NK-92 treated with Interleukin-12 subunit alpha and Interleukin-12 subunit beta, amount 100 ng/mL, for 24 hours (cell line): ENCODE data around the gene CLDN15.
A peak's percentile ranks its signal among the peaks of the same experiment; 100 is the strongest.
"Not testable (repeated sequence)": the region's sequence is repeated elsewhere in the genome, so short reads cannot be mapped to it uniquely, and the experiment has no call there.

Experiments
- DNase-seq: peaks from one replicate; lab custom pipeline; 2025; lab: John Stamatoyannopoulos, UW

CLDN15 gene

DNA sequence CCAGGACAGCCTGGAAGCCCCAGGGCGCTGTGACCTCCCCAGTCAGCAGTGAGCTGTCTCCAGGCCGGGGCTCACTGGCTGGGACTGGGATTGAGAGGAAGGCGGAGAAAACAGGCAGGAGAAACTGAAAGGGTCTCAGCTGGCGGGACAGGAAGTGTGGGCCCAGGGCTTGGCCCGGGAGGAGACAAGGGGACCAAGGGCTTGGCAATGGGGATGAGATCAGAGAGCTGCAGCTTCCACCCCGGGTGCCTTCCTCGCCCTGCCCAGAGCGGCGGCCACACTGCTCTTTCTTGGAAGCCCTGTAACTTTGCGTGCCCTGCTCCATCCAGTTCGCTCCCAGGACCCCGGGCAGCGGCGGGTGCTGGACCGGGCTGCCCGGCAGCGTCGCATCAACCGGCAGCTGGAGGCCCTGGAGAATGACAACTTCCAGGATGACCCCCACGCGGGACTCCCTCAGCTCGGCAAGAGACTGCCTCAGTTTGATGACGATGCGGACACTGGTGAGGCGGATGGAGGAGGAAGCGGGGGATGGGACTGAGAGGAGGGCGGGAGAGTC, 15.2 kb downstream of the CLDN15 start:
- DNase-seq: no peak

DNA sequence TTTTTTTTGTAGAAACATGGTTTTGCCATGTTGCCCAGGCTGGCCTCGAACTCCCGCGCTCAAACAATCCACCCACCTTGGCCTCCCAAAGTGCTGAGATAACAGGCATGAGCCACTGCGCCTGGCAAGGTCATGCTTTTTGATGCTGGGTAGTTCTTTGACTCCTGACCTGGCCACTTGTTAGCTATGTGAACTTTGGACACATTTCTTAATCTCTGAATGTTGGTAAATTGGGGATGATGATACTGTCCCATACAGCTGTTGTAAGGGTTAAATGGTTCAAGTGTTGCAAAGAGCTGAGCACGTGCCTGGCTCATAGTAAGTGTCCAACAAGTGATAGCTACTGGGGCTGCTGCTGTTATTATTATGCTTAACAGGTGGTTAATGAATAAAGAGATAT, 17.3 kb downstream of the CLDN15 start:
- no peak for DNase-seq

DNA sequence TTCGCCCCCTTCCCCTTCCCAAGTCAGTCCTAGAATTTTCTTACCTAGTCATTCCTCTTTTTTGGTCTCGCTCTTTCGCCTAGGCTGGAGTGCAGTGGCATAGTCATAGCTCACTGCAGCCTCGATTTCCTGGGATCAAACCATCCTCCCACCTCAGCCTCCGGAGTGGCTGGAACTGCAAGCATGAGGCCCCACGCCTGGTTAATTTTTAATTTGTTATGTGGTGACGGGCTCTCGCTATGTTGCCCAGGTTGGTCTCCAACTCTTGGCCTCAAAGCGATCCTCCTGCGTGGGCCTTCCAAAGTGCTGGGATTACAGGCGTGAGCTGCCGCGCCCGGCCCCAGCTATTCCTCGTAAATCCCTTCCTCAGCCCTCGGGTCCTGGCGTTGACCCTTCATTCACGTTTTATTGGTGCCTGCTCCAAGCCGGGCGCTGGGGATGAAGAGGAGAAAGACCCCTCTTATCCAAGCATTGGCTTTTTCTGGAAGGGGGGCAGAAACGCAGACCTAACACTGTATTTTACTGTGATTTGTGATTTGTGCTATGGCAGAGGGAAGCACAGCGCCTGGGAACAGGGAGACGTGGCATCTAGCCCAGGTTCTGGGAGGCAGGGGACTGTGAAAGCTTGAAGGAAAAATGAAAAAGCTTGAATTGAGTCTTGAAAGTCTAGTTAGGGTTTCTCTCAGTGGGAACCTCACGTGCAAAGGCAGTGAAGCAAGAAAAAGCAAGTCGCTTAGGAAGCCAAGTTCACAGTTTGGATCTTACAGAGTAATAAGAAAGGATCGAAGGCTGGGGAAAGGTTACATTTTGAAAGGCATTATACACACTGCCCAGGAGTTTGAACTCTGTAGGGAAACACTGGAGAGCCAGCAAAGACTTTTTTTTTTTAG, 19.1 kb downstream of the CLDN15 start:
- no peak for DNase-seq

DNA sequence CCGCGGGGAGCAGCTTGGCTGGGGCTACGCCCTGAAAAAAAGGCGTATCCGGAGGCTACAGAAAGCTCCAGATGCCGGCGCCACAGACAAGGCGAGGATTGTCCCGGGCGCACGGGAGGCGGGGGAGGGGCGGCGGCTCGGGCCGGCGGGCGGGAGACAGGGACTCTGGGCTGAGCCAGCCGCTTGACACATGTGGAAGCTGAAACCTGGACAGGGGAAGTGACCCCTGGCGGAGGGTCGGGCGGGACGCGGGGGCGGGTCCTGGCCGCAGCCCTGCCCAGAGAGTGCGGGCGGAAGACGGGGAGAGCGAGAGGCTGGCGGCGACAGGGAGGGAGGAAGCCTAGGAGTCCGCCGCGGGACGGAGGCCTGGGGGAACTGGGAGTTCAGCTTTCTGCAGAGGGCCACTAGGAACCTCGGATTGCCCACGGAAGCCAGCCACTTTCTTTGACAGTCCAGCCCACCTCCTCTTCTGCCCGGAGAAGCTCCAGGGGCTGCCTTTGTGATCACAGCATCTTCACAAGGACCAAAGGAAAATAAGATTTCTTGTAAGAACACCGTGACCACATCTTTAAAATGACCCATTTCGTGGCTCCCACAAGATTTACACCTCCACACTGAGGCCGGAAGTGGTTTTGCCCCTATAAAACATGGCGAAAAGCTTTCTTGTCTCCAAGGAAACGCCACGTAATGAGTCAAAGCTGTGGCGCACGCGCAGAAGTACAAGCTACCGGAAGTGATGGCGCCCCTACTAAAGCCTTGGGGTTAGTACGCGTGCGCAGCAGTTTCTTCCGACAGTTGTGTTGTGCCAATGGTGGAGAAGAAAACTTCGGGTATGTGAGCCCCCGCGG, 20.0 kb downstream of the CLDN15 start, which contains the start of the genes PLOD3 and ZNHIT1:
TSS of gene PLOD3 (minus strand) at position 194 of the 848 bp plus-strand sequence. CDS start 307 bp downstream, outside the sequence.
TSS of gene ZNHIT1 (plus strand) at position 778 of the 848 bp plus-strand sequence. CDS start at position 809, 31 bp downstream.
- DNase-seq: peak; percentile 96

DNA sequence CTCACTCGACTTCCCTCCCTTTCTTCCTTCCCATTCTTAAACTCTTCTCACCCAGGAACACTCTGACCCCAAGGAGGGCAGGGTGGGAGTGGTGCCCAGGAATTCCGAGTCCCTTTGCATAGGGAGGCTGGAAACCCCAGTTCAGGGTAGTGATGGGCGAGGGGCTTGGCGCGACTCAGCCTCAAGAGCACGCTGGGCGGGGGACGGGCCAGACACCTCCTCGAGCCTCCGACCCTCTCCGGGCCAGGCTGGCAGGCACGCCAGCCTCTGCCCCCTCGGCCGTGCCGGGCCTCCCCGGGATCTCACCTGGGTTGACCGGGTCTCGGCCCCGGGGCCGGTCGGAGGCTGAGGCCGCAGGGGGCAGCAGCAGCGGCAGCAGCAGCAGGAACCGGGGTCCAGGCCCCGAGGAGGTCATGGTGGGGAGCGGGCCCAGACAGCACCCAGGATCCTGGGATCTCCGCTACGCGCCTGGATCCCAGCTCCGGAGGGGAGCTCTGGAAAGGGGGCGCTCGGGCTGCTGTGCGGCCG, 20.7 kb downstream of the CLDN15 start:
- DNase-seq: no peak

DNA sequence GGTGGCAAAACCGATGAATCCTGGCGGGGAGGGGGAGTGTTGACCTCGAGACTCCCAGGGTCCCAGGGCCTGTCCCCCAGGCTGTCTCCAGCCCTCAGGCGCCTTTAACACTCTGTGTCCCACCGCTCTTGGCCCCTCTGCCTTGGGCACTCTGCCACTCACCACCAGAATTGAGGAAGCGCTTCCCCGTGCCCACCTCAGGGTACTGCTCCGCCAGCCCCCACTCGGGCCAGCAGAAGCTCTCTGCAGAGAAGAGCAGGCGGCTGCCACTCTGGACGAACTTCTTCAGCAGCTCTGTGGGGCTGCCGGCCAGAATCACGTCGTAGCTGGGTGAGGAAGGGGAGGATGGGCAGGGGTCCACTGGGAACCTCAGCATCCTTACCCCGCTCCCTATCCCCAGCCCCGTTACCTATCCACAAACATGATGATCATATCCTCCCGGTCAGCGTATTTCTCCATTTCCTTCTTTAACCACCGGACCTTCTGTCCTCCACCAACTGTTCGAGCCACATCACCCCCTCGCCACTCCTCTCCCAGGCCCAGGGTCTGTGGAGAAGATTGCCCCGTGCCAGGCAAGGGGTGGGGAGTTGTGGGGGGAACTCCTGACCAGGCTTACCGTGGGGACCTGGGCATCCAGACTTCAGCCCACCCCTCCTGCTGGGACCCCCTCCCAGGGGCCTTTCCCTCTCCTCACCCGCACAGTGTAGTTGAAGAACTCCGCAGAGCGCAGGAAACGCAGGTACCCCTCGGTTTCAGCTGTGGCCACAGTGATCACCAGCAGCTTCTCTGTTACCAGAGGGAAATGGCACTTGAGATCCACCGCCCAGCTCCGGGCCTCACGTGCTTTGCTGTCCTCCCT, 21.4 kb downstream of the CLDN15 start:
- DNase-seq: no peak

DNA sequence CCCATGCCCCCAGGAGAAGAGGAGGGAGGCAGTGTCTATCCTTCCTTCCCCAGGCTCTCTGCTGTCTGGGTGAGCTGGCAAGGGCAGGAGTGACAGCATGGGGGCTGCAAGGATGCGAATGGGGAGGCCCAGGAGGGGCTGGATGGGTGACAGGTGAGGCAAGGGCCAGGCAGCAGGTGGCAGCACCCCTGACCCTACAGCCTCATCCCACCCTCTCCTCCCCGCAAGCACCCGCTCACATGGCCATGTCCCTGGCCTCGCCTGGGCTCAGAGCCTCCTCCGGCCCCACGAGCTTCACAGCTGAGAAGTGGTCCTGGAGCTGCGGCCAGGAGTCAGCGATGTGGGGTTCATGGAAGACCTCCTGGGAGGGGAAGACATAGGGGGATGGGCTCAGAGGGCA, 25.6 kb downstream of the CLDN15 start:
- no peak for DNase-seq

DNA sequence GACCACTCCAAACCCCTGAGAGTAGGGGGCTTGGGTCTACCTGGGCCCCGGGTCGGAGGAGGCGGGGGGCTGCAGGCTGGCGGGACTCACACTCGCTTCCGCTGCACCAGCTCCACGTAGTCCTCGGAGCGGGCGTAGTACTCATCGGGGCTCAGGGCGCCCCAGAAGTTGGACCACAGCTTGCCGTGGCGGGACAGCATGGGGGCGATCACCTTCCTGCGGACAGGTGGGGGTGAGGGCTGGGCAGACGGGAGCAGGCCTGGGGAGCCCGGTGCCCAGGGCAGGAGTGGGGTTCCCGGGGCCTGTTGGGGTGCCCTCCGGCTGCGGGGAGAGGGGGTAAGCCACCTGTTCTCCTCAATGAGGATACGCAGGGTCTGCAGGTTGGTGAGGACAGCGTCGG, 26.1 kb downstream of the CLDN15 start:
- no peak for DNase-seq

DNA sequence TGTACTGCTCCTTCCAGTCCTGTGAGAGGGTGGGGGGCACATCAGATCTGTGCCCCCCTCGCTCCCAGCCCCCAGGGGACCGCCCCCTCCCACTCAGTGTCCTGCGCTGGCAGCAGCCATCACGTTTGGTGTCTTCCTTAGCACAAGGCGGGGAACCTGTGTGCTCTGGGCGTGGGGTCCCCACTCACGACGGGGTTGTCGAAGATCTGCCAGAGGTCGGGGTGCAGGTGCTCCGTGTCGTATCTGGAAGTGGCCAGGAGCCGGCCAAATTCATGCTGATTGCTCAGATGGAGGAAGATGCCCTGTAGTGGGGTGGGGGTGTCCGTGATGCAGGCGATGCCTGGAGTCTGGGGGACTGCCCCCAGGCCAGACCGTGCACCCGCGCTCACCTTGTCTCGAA, 27.5 kb downstream of the CLDN15 start:
- no peak for DNase-seq

DNA sequence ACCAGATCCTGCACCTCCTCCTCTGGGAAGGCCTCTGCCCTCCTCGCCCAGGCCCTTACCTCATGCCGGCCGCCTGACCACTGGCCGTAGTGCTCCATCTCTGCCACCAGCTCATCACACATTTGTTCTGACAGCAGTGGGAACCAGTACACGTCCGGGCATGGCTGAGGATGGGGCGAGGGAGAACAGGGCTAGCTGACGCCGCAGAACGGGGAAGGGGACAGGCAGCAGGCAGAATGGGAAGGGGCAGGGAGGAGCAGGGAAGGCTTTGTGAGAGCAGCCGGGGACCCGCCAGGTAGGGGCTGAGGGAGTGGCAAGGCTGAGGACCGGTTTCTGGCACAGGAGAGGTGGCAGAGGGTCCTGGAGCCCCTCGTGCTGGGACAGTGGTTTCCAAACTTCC, 28.8 kb downstream of the CLDN15 start:
- DNase-seq: no peak

DNA sequence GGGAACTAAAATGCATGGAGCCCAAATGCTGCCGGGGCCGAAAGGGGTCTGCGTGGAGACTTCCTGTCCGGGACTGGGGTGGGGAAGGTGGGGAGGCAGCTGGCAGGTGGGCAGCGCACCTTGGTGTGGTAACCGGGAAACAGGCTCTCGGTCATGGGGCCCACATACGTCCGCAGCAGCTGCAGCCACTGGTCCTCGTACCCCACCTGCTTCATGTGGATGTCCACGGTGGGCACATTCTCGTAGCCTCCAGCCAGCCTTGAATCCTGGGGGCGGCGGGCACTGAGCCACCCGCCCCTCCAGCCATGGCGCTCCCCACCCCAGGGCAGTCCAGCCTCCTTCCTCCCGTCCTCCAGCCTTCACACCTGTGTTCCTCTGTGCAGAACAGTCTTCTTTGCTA, 30.1 kb downstream of the CLDN15 start:
- no peak for DNase-seq

DNA sequence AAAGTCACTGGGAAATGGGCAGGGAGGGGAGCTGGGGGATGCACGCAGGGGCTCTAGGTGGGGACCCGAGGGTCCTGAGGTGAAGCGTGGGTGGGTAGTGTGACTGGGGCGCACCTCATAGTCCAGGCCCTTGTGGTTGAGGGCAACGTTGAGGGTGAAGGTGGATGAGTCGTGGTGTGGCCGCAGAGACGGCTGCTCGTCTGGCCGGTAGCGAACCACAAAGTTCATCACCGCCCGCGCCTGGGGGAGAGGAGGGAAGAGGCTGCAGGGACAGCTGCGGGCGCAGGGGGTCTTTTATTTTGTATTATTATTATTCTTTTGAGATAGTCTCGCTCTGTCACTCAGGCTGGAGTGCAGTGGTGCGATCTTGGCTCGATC, 30.9 kb downstream of the CLDN15 start:
- DNase-seq: no peak

DNA sequence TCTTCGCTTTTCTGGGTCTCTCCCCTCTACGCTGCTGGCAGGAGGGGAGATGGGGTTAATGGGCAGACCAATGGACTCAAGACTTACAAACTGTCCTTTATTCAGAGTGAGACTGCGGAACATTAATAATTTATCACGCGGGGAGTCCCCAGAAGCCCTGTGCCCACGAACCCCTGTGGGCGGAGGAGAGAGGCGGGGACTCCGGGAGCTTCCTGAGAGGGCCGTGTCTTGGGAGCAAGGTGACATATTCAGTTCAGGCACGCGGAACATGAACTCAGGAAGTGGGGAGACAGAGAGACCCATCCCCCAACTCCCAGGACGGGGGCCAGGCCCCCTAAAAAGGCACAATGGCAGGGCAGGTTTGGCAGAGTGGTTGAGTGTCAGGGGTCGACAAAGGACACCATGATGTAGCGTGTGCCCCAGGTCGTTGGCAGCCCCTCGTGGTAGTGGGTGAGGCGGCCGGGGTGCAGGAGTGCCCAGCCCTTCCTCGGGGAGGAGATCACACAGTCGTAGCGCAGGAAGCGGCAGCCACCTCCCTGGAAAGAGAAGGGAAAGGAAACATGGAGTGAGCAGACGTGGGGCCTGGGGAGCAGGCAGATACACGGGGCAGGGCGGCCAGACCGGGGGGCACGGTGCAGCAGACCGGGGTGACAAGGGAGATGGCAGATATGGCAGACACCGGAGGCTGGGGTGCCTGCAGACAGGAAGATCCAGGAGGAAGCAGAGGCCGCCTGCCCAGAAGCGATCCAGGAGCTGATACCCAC, 31.5 kb downstream of the CLDN15 start:
- no peak for DNase-seq

DNA sequence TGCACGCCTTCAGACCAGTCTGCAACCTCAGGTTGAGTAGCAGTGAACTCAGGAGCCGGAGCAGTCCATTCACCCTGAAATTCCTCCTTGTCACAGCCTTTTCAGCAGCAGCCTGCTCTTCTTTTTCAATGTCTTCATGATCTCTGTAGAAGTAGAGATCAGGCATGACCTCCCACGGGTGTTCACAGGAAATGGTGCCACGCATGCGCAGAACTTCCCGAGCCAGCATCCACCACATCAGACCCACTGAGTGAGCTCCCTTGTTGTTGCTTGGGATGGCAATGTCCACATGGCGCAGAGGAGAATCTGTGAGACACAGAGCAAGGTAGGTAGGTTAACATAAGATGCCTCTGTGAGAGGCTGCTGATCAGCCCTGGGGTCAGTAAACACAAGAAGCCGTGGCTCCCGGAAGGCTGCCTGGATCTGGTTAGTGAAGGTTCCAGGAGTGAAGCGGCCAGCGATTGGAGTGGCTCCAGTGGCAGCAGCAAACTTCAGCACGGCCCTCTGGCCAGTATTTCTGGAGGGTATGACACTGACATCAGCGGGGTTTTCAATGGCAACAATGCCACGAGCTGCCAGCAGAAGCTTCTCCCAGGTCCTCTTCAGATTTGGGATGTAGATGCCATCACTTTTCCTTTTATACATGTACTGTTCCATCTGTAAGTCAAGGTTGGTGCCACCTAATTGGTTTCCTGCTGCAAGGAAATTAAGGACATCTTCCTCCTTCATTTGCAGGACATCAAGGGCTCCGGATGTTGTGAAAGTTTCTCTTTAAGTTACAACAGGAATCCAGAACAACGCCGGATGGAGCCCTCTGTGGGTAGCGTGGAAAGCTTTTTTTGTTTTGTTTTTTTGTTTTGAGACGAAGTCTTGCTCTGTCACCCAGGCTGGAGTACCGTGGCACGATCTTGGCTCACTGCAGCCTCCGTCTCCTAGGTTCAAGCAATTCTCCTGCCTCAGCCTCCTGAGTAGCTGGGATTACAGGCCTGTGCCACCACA, 33.6 kb downstream of the CLDN15 start:
- not testable (repeated sequence) for DNase-seq

DNA sequence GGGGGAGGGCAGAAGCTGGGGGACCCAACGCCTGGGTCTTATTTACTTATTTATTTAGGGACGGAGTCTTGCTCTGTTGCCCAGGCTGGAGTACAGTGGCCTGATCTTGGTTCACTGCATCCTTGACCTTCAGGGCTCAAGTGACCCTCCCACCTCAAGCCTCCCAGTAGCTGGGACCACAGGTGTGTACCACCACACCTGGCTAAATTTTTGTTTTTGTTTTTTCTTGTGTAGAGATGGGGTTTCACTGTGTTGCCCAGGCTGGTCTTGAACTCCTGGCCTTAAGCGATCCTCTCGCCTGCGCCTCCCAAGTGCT, 35.0 kb downstream of the CLDN15 start:
- no peak for DNase-seq

DNA sequence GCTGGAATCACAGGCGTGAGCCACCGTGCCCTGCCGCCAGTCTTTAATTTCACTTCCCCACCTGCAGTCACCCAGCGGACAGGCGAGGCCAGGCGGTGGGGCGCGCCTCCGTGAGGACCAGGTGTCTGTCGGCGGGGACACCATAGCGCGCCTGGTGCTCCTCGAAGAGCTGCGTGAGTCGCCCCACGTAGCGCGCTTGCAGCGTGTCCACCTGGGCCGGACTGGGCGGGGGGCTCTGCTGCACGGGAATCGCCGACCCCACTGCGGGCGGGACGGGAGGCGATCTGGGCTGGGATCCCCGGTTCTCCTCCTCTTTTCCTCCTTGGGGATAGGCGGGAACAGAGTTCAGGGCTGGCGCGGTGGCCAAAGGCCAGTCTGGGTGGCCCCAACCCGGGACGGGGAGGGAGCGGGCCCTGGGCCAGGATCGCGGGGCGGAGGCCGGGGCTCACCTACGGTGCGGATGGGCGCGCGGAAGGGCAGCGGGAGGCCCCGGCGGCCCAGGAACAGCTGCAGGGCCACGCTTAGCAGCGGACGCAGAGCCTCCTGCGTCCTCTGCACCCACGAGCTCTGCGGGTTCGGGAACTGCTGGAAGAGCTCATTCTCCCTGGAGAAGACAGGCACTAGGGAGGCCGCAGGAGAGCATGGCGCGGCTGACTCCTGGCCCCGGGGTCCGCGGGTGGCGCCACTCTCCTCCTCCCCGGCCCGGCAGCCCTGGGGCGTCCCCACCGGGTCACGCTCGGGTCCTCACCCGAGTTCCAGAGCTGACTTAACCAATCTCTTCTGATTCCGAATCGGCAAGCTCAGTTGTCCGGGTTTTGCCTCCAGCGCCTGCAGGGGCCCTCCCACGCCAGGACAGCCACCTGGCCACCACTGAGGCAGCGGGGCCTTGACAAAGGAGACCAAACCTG, 35.7 kb downstream of the CLDN15 start:
- DNase-seq: no peak

DNA sequence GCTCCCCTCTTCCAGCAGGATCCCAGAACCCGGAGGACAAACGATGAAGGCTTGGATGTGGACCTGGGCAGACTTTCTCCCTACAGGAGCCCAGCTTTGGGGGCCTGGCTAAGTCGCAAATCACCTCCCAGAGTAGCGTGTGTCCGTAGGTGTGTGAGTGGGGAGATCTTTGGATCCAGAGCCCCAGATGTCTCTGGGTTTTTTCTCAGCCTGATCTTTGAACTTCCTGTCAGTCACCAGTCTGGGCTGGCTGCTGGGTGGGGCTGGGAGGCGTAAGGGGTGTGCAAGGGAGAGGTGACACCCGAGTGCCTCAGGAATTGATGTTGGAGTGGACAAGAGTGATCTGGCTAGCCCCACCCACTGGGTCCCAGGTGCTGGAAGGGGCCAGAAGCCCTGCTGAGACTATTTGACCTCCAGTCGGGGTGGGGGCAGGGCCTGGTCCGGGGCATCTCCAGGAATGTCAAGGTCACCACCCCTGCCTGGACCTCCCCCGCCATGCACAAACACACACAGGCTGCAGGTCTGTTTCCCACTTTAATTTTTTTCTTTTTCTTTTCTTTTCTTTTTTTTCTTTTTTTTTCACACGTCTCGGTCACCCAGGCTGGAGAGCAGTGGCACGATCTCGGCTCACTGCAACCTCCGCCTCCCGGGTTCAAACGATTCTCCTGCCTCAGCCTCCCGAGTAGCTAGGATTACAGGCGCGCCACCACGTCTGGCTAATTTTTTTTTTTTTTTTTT, 36.6 kb downstream of the CLDN15 start, which contains the start of gene MOGAT3:
TSS of gene MOGAT3 (minus strand) at position 175 of the 738 bp plus-strand sequence. CDS start 182 bp downstream, outside the sequence.
- DNase-seq: no peak

DNA sequence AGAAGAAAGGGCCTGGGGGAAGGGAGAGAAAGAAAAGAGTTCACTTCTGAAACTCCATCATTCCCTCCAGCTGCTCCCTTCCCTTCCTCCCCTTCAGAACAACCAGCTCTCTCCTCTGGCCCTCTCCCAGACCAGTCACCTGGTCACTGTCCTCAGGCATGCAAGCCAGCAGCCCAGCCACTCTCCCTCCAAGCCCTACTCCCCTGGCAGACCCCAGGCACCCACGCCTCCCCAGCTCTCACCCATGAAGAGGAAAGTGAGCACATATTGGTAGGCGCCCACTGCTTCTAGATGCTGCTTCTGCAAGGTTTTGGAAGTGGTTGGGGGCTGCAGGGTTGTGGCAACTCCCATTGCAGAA, 37.1 kb downstream of the CLDN15 start:
- no peak for DNase-seq
